BLaER1 (cell line): ENCODE data around the gene SCAF1.

Experiments used
- H3K27ac ChIP-seq: shearing (Covaris generic); formaldehyde crosslinking; 2 replicates; pipeline ENCODE4 v1.8.1; 2022
- H3K27me3 ChIP-seq: shearing (Covaris generic); formaldehyde crosslinking; 2 replicates; pipeline ENCODE4 v1.8.1; 2022
- H3K36me3 ChIP-seq: shearing (Covaris generic); formaldehyde crosslinking; 2 replicates; pipeline ENCODE4 v1.8.1; 2022
- H3K4me1 ChIP-seq: shearing (Covaris generic); formaldehyde crosslinking; 2 replicates; pipeline ENCODE4 v1.8.1; 2022
- H3K4me2 ChIP-seq: shearing (Covaris generic); formaldehyde crosslinking; 2 replicates; pipeline ENCODE4 v1.8.1; 2022
- H3K4me3 ChIP-seq: shearing (Covaris generic); formaldehyde crosslinking; 2 replicates; pipeline ENCODE4 v1.8.1; 2022
- H3K9ac ChIP-seq: shearing (Covaris generic); formaldehyde crosslinking; 2 replicates; pipeline ENCODE4 v1.8.1; 2022
- H3K9me3 ChIP-seq: shearing (Covaris generic); formaldehyde crosslinking; 2 replicates; pipeline ENCODE4 v1.8.1; 2022
- H4K20me1 ChIP-seq: shearing (Covaris generic); formaldehyde crosslinking; 2 replicates; pipeline ENCODE4 v1.8.1; 2022
- Cebpa-rat ChIP-seq: shearing (Covaris generic); IDR thresholded peaks from 2 replicates; pipeline ENCODE4 v1.8.1; 2022

The SCAF1 gene

DNA sequence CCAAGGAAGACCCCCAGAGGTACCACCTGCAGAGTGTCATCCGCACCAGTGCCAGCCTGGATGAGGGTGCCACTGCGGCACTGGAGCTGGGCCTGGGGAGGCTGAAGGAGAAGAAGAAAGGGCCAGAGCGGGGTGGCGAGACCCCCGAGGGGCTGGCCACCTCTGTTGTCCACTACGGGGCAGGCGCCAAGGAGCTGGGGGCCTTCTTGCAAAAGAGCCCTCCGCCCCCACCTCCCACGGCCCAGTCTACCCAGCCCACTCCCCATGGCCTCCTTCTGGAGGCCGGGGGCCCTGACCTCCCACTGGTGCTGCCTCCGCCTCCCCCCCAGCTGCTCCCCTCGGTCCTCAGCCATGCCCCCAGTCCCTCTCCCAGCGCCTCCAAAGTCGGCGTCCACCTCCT lies 45.6 kb upstream of the SCAF1 start:
- no peak overlapping the region for H3K9ac ChIP-seq
- H3K4me1 ChIP-seq, result peaks cover 15% of the 10 kb centered on the region
- no peak overlapping the region for H3K4me2 ChIP-seq
- H3K27me3 ChIP-seq, result no peaks in the 10 kb centered on the region
- H3K36me3 ChIP-seq, result peaks cover 73% of the 10 kb centered on the region
- no peak overlapping the region for H3K27ac ChIP-seq
- peaks cover 92% of the 10 kb centered on the region for H4K20me1 ChIP-seq
- H3K4me3 ChIP-seq, result no peak overlapping the region
- TF ChIP-seq Cebpa-rat, result no peak
- H3K9me3 ChIP-seq, result no peaks in the 10 kb centered on the region

DNA sequence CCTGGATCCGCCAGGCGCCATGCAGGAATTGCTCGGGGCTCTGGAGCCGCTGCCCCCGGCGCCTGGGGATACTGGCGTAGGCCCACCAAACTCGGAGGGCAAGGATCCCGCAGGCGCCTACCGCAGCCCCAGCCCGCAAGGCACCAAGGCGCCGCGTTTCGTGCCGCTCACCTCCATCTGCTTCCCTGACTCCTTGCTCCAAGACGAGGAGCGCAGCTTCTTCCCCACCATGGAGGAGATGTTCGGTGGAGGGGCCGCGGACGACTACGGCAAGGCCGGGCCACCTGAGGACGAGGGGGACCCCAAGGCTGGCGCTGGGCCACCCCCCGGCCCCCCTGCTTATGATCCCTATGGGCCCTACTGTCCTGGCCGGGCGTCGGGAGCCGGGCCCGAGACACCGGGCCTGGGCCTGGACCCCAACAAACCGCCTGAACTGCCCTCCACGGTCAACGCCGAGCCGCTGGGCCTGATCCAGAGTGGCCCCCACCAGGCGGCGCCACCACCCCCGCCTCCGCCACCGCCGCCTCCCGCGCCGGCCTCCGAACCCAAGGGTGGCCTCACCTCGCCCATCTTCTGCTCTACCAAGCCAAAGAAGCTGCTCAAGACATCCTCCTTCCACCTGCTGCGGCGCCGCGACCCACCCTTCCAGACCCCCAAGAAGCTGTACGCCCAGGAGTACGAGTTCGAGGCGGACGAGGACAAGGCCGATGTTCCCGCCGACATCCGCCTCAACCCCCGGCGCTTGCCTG lies 44.9 kb upstream of the SCAF1 start:
- no peak overlapping the region for H3K9ac ChIP-seq
- H3K9me3 ChIP-seq, result no peaks in the 10 kb centered on the region
- TF ChIP-seq Cebpa-rat, result no peak
- H3K4me1 ChIP-seq, result peaks cover 15% of the 10 kb centered on the region
- no peaks in the 10 kb centered on the region for H3K27me3 ChIP-seq
- no peak overlapping the region for H3K27ac ChIP-seq
- peaks cover 95% of the 10 kb centered on the region for H4K20me1 ChIP-seq
- H3K36me3 ChIP-seq, result peaks cover 80% of the 10 kb centered on the region
- no peak overlapping the region for H3K4me2 ChIP-seq
- H3K4me3 ChIP-seq, result no peak overlapping the region

DNA sequence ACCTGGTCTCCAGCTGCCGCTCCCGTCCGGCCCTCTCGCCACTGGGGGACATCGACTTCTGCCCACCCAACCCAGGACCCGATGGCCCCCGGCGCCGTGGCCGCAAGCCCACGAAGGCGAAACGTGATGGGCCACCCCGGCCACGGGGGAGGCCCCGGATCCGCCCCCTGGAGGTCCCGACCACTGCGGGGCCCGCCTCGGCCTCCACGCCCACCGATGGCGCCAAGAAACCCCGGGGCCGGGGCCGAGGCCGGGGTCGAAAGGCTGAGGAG lies 44.4 kb upstream of the SCAF1 start:
- H3K9me3 ChIP-seq, result no peaks in the 10 kb centered on the region
- H3K36me3 ChIP-seq, result peaks cover 85% of the 10 kb centered on the region
- H3K4me1 ChIP-seq, result peaks cover 10% of the 10 kb centered on the region
- H3K27ac ChIP-seq, result no peak overlapping the region
- peaks cover 95% of the 10 kb centered on the region for H4K20me1 ChIP-seq
- no peak overlapping the region for H3K4me3 ChIP-seq
- no peaks in the 10 kb centered on the region for H3K27me3 ChIP-seq
- no peak overlapping the region for H3K9ac ChIP-seq
- H3K4me2 ChIP-seq, result no peak overlapping the region
- no peak for TF ChIP-seq Cebpa-rat

DNA sequence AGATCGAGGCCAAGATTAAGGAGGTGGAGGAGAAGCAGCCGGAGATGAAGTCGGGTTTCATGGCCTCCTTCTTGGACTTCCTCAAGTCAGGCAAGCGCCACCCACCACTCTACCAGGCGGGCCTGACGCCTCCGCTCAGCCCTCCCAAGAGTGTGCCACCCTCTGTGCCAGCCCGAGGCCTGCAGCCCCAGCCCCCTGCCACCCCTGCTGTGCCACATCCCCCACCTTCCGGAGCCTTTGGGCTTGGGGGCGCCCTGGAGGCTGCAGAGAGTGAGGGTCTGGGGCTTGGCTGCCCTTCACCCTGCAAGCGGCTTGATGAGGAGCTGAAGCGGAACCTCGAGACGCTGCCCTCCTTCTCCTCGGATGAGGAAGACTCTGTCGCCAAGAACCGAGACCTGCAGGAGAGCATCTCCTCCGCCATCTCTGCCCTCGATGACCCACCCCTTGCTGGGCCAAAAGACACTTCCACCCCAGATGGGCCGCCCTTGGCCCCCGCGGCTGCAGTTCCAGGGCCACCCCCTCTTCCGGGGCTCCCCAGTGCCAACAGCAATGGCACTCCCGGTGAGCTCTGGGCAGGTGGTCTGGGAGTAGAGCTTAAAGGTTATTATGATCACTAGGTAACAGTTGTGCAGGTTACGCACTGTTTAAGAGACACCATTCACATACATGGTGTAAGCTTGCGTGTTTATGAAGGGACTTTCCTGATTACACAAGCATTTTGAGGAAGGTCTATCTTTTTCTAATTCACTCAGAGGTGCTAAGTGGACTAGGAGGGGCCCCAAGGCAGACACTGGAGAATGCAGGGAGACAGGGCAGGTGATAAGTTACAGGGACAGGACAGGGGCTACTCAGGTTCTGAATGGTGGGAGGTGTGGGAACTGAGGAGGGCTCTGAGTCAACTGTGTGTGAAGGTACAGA lies 42.4 kb upstream of the SCAF1 start:
- H3K9ac ChIP-seq, result no peak overlapping the region

DNA sequence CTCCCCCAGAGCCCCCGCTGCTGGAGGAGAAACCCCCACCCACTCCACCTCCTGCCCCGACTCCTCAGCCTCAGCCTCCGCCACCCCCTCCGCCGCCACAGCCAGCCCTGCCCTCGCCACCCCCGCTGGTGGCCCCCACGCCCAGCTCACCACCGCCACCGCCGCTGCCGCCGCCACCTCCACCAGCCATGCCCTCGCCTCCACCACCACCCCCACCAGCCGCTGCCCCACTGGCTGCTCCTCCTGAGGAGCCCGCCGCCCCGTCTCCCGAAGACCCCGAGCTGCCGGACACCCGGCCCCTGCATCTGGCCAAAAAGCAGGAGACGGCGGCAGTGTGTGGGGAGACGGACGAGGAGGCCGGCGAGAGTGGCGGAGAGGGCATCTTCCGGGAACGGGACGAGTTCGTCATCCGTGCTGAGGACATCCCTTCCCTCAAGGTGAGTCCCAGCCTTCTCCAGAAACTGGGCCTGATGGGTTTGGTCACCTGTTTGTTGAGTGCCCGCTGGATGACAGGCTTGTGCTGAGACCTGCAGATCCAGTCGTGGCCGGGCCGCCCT lies 40.4 kb upstream of the SCAF1 start:
- H3K27me3 ChIP-seq, result no peaks in the 10 kb centered on the region
- peaks cover 100% of the 10 kb centered on the region for H4K20me1 ChIP-seq
- H3K9me3 ChIP-seq, result no peaks in the 10 kb centered on the region

More for the DNA sequence above, 42.4 kb upstream of the SCAF1 start:
- no peak for TF ChIP-seq Cebpa-rat
- Histone ChIP-seq H3K4me2 (no peak overlapping the region), H3K9me3 (no peaks in the 10 kb centered on the region), H3K36me3 (peaks cover 96% of the 10 kb centered on the region), H4K20me1 (peaks cover 96% of the 10 kb centered on the region), H3K4me1 (no peaks in the 10 kb centered on the region), H3K4me3 (no peak overlapping the region), H3K27me3 (no peaks in the 10 kb centered on the region), H3K27ac (no peak overlapping the region)

DNA sequence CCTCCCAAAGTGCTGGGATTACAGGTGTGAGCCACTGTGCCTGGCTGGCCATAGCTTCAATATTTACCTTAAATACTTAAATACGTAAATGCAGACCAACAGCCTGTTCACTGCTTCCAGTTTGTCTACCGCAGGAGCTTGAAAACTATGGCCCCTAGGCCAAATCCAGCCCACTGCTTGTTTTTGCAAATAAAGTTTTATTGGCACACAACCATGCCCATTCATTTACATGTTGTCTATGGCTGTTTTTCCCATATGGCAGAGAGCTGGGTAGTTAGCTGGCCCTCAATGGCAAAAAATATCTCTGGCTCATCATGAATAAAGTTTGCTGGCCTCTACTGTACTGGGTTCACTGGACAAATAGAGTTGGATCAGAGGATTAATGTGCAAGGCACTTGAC lies 39.2 kb upstream of the SCAF1 start:
- Histone ChIP-seq H4K20me1 (peaks cover 100% of the 10 kb centered on the region), H3K4me1 (no peaks in the 10 kb centered on the region), H3K9ac (no peak overlapping the region), H3K27me3 (no peaks in the 10 kb centered on the region), H3K27ac (no peak overlapping the region), H3K4me2 (no peak overlapping the region), H3K36me3 (peaks cover 100% of the 10 kb centered on the region), H3K4me3 (no peak overlapping the region), H3K9me3 (no peaks in the 10 kb centered on the region)
- TF ChIP-seq Cebpa-rat, result no peak

More for the DNA sequence above, 40.4 kb upstream of the SCAF1 start:
- Histone ChIP-seq H3K36me3 (peaks cover 100% of the 10 kb centered on the region), H3K9ac (no peak overlapping the region), H3K4me1 (no peaks in the 10 kb centered on the region), H3K4me2 (no peak overlapping the region), H3K27ac (no peak overlapping the region), H3K4me3 (no peak overlapping the region)
- TF ChIP-seq Cebpa-rat, result no peak

DNA sequence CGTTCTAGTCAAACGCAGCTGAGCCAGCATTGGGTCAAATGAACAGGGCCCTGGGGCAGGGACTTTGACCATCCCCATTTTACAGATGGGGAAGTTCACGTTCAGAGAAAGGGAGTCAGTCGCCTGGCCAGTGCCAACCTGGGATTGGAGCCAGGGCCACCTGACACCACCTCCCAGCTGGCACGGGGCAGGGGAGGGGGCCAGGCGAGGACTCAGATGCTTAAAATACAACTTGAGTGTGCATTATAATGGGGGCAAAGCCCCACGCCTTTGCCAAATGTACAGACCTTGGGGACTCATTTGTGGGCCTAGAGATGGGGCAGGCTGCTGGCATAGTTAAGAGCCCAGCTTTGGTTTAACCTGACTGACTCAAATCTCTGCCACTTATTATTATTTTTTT lies 36.4 kb upstream of the SCAF1 start:
- H3K9ac ChIP-seq, result no peak overlapping the region
- no peaks in the 10 kb centered on the region for H3K9me3 ChIP-seq
- H3K36me3 ChIP-seq, result peaks cover 100% of the 10 kb centered on the region

DNA sequence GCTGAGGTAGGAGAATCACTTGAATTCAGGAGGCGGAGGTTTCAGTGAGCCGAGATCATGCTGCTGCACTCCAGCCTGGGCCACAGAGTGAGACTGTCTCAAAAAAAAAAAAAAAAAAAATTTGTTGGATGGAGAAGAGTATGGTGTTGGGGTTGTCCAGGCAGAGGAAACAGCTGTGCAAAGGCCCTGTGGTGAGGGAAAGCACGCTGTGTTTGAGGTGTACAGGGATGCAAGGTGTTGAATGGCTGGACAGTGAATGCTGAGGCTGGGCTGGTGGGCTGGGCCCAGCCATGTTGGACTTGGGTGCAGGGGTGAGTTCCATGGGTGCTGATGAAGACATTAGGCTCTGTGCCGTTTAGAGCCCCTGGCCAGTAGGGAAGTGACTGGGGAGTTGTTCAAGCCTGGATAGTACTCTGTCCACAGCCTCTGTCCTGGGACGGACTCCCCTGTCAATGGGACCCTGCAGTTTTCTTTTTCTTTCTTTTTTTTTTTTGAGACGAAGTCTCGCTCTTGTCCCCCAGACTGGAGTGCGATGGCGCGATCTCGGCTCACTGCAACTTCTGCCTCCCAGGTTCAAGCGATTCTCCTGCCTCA lies 32.4 kb upstream of the SCAF1 start:
- Histone ChIP-seq H3K9me3 (no peaks in the 10 kb centered on the region), H3K27ac (no peak overlapping the region), H4K20me1 (peaks cover 100% of the 10 kb centered on the region), H3K36me3 (peaks cover 96% of the 10 kb centered on the region), H3K9ac (no peak overlapping the region), H3K27me3 (no peaks in the 10 kb centered on the region), H3K4me1 (no peaks in the 10 kb centered on the region), H3K4me3 (no peak overlapping the region), H3K4me2 (no peak overlapping the region)
- no peak for TF ChIP-seq Cebpa-rat

More for the DNA sequence above, 36.4 kb upstream of the SCAF1 start:
- Histone ChIP-seq H4K20me1 (peaks cover 100% of the 10 kb centered on the region), H3K4me1 (no peaks in the 10 kb centered on the region), H3K27me3 (no peaks in the 10 kb centered on the region), H3K4me3 (no peak overlapping the region), H3K27ac (no peak overlapping the region), H3K4me2 (no peak overlapping the region)
- TF ChIP-seq Cebpa-rat, result no peak

DNA sequence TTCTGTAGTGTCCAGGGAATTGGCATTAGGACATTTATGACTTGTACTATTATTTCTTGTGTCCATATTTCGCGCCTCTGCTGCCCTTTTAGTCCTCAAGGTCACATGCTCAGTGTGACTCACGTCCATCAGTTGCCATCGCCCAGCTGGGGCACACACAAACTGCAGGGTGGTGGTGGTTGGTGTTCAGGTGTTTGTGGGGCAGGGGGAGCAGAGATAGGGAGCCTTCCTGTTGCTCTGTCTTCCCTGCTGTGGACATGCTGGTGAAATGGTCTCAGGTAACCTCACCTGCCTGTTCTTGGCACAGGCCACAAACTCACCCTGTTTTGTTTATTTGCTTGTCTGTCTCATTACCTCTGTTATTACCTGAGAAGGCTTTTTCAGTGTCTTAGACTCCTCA lies 28.6 kb upstream of the SCAF1 start:
- TF ChIP-seq Cebpa-rat, result no peak
- no peak overlapping the region for H3K27ac ChIP-seq

More for the DNA sequence above, 28.6 kb upstream of the SCAF1 start:
- H3K9ac ChIP-seq, result no peak overlapping the region
- no peak overlapping the region for H3K4me3 ChIP-seq
- H4K20me1 ChIP-seq, result peaks cover 86% of the 10 kb centered on the region
- H3K4me1 ChIP-seq, result no peaks in the 10 kb centered on the region
- H3K4me2 ChIP-seq, result no peak overlapping the region
- peaks cover 13% of the 10 kb centered on the region; the same call in 1 of the 2 replicates for H3K9me3 ChIP-seq
- no peaks in the 10 kb centered on the region for H3K27me3 ChIP-seq
- H3K36me3 ChIP-seq, result peaks cover 96% of the 10 kb centered on the region
